ENCODE data around the gene XXYLT1.

DNA sequence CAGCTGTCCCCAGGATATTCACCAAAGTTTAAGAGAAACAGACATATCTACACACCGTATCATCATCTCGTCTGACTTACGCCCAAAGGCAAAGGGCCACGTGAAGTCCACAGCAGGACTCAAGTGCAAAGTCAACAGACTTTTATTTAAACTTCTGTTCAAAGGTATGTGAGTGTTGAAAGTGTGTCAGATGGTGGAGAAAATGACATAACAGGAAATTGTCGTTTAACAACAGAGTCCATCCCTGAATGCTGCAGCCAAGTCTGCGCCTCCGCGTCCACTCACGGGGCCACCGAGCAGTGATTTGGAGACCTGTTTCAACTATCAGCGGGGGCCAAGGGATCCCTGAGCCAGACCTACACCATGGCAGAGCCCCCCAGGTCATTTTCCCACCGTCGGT lies 165.6 kb downstream of the XXYLT1 start:
- TF ChIP-seq, protein P1, sequence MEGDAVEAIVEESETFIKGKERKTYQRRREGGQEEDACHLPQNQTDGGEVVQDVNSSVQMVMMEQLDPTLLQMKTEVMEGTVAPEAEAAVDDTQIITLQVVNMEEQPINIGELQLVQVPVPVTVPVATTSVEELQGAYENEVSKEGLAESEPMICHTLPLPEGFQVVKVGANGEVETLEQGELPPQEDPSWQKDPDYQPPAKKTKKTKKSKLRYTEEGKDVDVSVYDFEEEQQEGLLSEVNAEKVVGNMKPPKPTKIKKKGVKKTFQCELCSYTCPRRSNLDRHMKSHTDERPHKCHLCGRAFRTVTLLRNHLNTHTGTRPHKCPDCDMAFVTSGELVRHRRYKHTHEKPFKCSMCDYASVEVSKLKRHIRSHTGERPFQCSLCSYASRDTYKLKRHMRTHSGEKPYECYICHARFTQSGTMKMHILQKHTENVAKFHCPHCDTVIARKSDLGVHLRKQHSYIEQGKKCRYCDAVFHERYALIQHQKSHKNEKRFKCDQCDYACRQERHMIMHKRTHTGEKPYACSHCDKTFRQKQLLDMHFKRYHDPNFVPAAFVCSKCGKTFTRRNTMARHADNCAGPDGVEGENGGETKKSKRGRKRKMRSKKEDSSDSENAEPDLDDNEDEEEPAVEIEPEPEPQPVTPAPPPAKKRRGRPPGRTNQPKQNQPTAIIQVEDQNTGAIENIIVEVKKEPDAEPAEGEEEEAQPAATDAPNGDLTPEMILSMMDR (IDR thresholded peaks at IDR 0.05), result no peak
- TF ChIP-seq POLR2A (IDR thresholded peaks at IDR 0.05) (no peak), POLR2AphosphoS5 (IDR thresholded peaks at IDR 0.05) (no peak)
